Upper lobe of left lung (tissue), 4 donors: ENCODE results near the gene UNC13C.

Experiments
- CTCF ChIP-seq, 6 experiments: fragments of 450-650 bp in 4 of 6; fragments of 200-600 bp in 2 of 6; sonication (generic) in 2 of 6; IDR thresholded peaks; one replicate each; pipeline ENCODE4 v1.5.1; 2016 to 2019; ENCODE audit warnings: antibody characterized with exemption in 6 of 6
- EP300 ChIP-seq, 4 donors: sonication (generic); formaldehyde crosslinking; IDR thresholded peaks; one replicate each; pipeline ENCODE4 v1.5.1; 2017; ENCODE audit warnings: antibody characterized with exemption in 4 of 4, control low read depth in 2 of 4
- POLR2A ChIP-seq, 4 donors: fragments of 450-650 bp; IDR thresholded peaks; one replicate each; pipeline ENCODE4 v1.5.1; 2016 to 2017; ENCODE audit warnings: antibody characterized with exemption in 4 of 4, mild to moderate bottlenecking in 2 of 4

DNA sequence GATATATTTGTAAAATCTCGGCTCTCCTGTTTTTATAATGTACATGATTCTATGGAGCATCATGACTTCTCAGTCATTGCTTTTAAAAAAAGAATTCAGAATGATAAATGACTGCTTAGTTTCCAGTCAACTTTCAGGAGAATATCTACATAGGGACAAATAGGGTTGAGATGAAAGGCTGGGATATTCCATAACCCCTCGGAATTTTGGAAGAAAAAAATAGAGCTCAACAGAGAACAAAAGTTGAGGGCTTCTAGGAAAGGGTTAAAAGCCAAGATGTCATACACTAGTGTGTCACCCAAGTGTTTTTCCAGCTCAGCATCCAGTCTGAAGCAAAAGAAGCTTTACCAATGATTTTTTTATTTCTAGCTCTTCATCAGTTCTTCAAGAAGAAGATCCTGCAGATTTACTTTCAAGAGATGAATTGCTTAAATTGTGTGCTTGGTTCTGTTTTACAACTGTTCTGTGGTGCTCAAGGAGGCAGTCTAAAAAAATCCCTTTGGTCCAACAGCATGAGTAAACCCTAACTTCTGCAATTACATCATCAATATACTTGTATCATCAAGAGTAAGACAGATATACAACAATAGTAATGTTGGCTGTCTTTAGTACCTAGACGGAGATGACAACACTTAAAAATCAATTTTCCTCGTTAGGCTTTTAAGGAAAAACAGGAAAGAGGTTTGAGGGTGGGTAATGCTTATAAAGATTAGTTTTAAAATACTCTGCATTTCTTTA is 979 bp downstream of the UNC13C start:
- no peak for TF ChIP-seq CTCF (IDR thresholded peaks at IDR 0.05)
- no peak for TF ChIP-seq POLR2A (IDR thresholded peaks at IDR 0.05)
- no peak for TF ChIP-seq EP300 (IDR thresholded peaks at IDR 0.05)
